SJCRH30 (cell line): ENCODE data around the gene CBFA2T3. TPM values are rescaled to one million over a fixed set of nuclear protein-coding genes. Genes with fewer than 3 reads are reported as not detected.
"Not testable (repeated sequence)": the region's sequence is repeated elsewhere in the genome, so short reads cannot be mapped to it uniquely, and the experiment has no call there.

ENCODE experiments used
- DNase-seq, 2 experiments: peaks; one replicate each; pipeline ENCODE4 v3.0.0-alpha.2; 2015 to 2020
- H3K27ac ChIP-seq: fragments of 250-450 bp; sonication (Bioruptor Pico); 2 replicates; pipeline ENCODE4 v1.5.1; 2020; ENCODE audit warnings: mild to moderate bottlenecking, moderate library complexity
- H3K27me3 ChIP-seq: fragments of 250-450 bp; sonication (Bioruptor Pico); 2 replicates; pipeline ENCODE4 v1.5.1; 2020; ENCODE audit warnings: mild to moderate bottlenecking, moderate library complexity
- H3K36me3 ChIP-seq: fragments of 250-450 bp; sonication (Bioruptor Pico); 2 replicates; pipeline ENCODE4 v1.5.1; 2020; ENCODE audit warnings: mild to moderate bottlenecking, moderate library complexity
- H3K4me1 ChIP-seq: fragments of 250-450 bp; sonication (Bioruptor Pico); 2 replicates; pipeline ENCODE4 v1.5.1; 2020; ENCODE audit warnings: mild to moderate bottlenecking, moderate library complexity
- H3K4me3 ChIP-seq: fragments of 250-450 bp; sonication (Bioruptor Pico); 2 replicates; pipeline ENCODE4 v1.5.1; 2020; ENCODE audit warnings: mild to moderate bottlenecking, moderate library complexity
- H3K9me3 ChIP-seq: fragments of 250-450 bp; sonication (Bioruptor Pico); replicated peaks from 2 replicates; pipeline ENCODE4 v1.5.1; 2020; ENCODE audit warnings: mild to moderate bottlenecking, moderate library complexity
- total RNA-seq: library from RNA; depleted of rRNA; stranded (reverse); fragments of >200 nt; shearing (Covaris generic); gene quantifications from 2 replicates; pipeline ENCODE4 v1.2.3, GENCODE V29; 2014

The CBFA2T3 gene
- total RNA-seq, 1 experiment from 2014 or later, result 3.5 TPM

- Histone ChIP-seq H3K4me1 (peaks cover 34% of the 10 kb centered on the region), H3K9me3 (no peaks in the 10 kb centered on the region), H3K4me3 (no peak overlapping the region), H3K27ac (no peak overlapping the region), H3K36me3 (no peaks in the 10 kb centered on the region), H3K27me3 (no peaks in the 10 kb centered on the region)
- DNase-seq, result no peak
Measured at GRCh38 chr16:88927010-88927409, 50.0 kb downstream of the CBFA2T3 start.

GRCh38 chr16:88926374-88926990 lies 50.5 kb downstream of the CBFA2T3 start:
- no peak for DNase-seq
- Histone ChIP-seq H3K4me3 (no peak overlapping the region), H3K27ac (no peak overlapping the region), H3K27me3 (no peaks in the 10 kb centered on the region), H3K36me3 (no peaks in the 10 kb centered on the region), H3K4me1 (peaks cover 38% of the 10 kb centered on the region), H3K9me3 (no peaks in the 10 kb centered on the region)

DNA sequence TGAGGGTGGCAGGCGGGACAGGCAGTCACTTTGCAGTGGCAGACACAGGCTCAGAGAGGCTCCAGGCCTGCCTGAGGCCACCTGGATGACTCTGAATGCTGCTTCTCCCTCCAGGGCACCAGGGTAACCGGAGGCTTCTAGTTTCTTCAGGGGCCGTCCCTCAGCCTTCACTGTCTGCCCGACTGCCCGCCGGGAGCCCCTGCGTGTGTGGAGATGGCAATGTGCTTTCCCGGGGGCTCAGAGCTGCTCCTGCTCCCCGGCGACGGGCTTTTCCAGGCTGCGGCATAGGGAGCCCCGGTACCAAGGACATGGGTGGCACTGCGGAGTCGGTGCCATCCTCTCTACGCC lies 51.5 kb downstream of the CBFA2T3 start:
- H3K9me3 ChIP-seq, result no peaks in the 10 kb centered on the region
- no peaks in the 10 kb centered on the region for H3K36me3 ChIP-seq
- no peak overlapping the region for H3K4me3 ChIP-seq
- H3K27ac ChIP-seq, result no peak overlapping the region
- DNase-seq, result no peak
- peaks cover 46% of the 10 kb centered on the region for H3K4me1 ChIP-seq
- H3K27me3 ChIP-seq, result no peaks in the 10 kb centered on the region

DNA sequence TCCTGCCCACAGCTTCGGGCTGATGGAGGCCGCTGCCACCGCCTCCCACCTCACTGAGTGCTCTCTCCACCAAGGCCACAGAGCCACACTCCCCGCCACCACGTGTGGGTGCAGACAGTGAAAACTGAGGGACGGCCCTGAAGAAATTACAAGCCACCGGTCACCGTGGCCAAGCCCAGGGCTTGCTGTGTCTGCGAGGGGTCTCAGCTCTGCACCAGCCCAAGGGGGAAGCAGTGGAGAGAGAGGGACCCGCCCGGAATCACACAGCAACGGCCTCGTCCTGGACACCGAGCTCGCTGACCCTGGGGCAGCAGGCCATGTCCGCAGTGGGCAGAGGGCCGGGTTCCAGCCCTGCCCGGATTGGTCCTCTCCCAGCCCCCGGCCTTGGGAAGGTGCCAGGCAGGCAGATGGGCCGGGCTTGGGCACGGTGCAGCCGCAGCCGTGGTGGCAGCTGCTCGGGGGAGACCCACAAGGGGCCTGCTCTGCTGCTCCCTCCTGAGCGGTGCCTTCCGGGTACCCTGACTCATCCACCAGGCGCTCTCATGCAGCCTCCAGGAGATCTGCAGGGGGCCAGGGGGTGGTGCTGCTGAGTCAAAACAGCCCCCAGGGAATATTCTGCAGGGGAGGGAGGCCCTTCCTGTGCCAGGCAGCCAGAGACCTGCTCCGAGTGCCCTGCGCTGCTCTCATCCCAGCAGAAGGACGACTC lies 52.0 kb downstream of the CBFA2T3 start:
- H3K36me3 ChIP-seq, result no peaks in the 10 kb centered on the region
- H3K4me3 ChIP-seq, result no peak overlapping the region
- peak overlapping the region; percentile 66 for H3K27ac ChIP-seq
- H3K9me3 ChIP-seq, result no peaks in the 10 kb centered on the region
- peak; percentile 87 to 91 for DNase-seq
- H3K4me1 ChIP-seq, result peaks cover 47% of the 10 kb centered on the region
- H3K27me3 ChIP-seq, result no peaks in the 10 kb centered on the region

- Histone ChIP-seq H3K9me3 (no peaks in the 10 kb centered on the region), H3K27me3 (no peaks in the 10 kb centered on the region), H3K4me1 (peaks cover 47% of the 10 kb centered on the region), H3K36me3 (no peaks in the 10 kb centered on the region), H3K4me3 (no peak overlapping the region), H3K27ac (peak overlapping the region; percentile 66)
- peak; percentile 51 to 56 for DNase-seq
Measured at GRCh38 chr16:88923926-88924833, 52.8 kb downstream of the CBFA2T3 start.

DNA sequence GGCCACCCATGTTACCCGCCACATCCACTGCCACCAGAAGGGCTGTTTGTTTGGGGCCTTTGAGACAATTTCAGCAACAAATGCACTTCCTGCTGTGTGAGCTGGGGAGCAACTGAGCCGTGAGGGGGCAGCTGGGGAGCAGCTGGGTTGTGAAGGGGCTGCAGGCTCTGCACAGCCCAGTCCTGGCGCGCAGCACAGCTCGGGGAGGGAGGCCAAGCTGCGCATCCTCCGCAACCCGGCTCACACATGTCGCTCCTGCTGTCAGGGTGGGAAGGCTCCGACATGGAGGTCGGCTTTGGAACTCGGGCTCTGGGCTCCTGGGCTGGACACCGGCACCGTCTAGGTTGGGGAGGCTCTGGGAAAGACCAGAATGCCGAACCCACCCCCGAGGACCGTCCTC lies 53.6 kb downstream of the CBFA2T3 start:
- Histone ChIP-seq H3K9me3 (no peaks in the 10 kb centered on the region), H3K4me1 (peaks cover 47% of the 10 kb centered on the region), H3K27ac (no peak overlapping the region), H3K4me3 (no peak overlapping the region), H3K27me3 (no peaks in the 10 kb centered on the region), H3K36me3 (no peaks in the 10 kb centered on the region)
- DNase-seq, result no peak

DNA sequence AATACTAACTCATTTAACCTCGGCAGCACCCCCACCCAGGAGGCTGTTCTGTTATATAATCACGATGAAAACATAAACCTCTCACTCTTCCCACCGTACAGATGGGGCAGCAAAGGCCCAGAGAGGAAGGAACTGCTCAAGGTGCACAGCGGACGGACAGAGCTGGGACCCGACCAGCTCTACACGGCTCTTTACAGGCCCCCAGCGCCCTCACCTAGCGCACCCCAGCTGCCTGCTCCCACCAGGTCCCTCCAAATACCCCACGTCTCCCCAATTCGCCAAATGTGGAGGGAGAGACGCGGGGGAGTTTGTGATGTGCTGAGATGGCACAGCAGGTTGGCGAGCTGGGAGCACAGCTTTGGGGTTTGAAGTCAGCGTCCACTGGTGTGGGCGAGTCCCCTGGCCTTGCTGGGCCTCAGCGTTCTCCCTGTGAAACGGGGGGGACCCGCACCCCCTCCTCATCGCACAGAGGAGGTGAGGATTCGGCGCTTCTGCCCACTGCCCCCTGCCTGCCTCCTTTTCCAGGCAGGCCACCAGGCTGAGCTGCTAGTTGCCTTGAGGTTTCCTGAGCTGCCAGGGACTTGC lies 54.1 kb downstream of the CBFA2T3 start:
- no peak overlapping the region for H3K27ac ChIP-seq
- H3K9me3 ChIP-seq, result no peaks in the 10 kb centered on the region
- no peaks in the 10 kb centered on the region for H3K36me3 ChIP-seq
- no peak for DNase-seq
- no peaks in the 10 kb centered on the region for H3K27me3 ChIP-seq
- H3K4me3 ChIP-seq, result no peak overlapping the region
- peaks cover 47% of the 10 kb centered on the region for H3K4me1 ChIP-seq

DNA sequence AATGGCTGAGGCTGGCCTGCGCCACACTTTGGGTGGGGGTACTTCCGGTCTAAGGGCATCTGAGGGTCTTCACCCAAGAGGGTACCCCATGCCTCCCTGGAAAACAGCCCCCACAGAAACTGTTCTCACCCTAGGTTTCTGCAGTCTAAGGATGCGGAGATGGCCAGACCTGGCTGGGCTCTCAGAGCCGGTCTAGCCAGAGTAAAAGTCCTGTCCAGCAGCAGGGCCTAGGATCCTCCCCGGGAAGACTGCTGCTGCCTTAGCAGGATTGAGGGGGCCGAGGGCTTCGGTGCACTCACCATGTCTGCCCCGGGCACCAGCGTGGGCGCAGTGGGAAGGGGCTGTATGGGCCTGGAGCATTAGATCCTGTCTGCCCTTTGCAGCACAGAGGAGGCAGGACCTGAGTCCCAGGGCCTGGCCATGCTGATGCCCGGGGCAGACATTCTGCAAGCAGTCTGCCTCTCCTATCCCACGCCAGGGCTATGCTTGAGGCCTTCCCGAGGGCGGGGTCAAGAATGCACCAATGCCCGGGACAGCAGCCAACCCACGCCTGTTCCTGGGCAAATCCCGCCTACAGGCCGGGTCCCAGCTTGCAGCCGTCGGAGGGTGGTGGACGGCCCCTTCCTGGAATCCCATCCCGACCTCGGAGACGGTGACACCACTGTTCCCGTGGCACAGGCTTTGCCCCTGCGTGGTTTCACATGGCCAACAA lies 54.7 kb downstream of the CBFA2T3 start:
- DNase-seq, result peak; percentile 79
- Histone ChIP-seq H3K36me3 (no peaks in the 10 kb centered on the region), H3K27ac (peak overlapping the region; percentile 50), H3K4me3 (peak overlapping the region; percentile 25), H3K9me3 (no peaks in the 10 kb centered on the region), H3K27me3 (no peaks in the 10 kb centered on the region), H3K4me1 (peaks cover 47% of the 10 kb centered on the region)

DNA sequence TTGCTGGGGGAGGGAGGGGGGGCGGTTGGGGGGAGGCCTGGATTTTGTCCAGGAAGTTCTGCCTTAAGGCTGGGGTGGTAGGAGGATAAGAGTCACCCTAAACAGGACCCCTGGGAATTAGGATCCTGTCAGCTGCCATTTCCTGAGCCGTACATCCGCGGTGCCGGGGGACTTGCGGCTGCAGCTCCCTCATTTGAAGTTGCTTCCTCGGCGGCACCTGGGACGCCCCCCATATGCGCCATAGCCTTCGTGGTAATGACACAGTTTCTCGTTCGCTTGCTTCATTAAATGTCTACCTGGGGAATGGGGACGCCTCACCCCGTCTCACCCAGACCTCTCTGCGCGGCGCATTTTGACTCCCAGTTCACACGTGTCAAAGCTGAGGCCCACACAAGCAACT lies 55.4 kb downstream of the CBFA2T3 start:
- Histone ChIP-seq H3K27me3 (no peaks in the 10 kb centered on the region), H3K9me3 (no peaks in the 10 kb centered on the region), H3K4me3 (peak overlapping the region; percentile 25; the same call in 1 of the 2 replicates), H3K36me3 (no peaks in the 10 kb centered on the region), H3K27ac (peak overlapping the region; percentile 50), H3K4me1 (peaks cover 46% of the 10 kb centered on the region)
- peak; percentile 52 to 69 for DNase-seq

- Histone ChIP-seq H3K27me3 (no peaks in the 10 kb centered on the region), H3K9me3 (no peaks in the 10 kb centered on the region), H3K4me3 (peak overlapping the region; percentile 15; the same call in 1 of the 2 replicates), H3K27ac (peak overlapping the region; percentile 50), H3K4me1 (peaks cover 39% of the 10 kb centered on the region), H3K36me3 (no peaks in the 10 kb centered on the region)
- DNase-seq, result peak; percentile 64 to 75
Measured at GRCh38 chr16:88920618-88921590, 56.1 kb downstream of the CBFA2T3 start.

- H3K4me1 ChIP-seq, result peaks cover 31% of the 10 kb centered on the region
- H3K27ac ChIP-seq, result no peak overlapping the region
- H3K36me3 ChIP-seq, result no peaks in the 10 kb centered on the region
- no peak for DNase-seq
- no peaks in the 10 kb centered on the region for H3K27me3 ChIP-seq
- no peaks in the 10 kb centered on the region for H3K9me3 ChIP-seq
- no peak overlapping the region for H3K4me3 ChIP-seq
Measured at GRCh38 chr16:88919936-88920335, 57.1 kb downstream of the CBFA2T3 start.

DNA sequence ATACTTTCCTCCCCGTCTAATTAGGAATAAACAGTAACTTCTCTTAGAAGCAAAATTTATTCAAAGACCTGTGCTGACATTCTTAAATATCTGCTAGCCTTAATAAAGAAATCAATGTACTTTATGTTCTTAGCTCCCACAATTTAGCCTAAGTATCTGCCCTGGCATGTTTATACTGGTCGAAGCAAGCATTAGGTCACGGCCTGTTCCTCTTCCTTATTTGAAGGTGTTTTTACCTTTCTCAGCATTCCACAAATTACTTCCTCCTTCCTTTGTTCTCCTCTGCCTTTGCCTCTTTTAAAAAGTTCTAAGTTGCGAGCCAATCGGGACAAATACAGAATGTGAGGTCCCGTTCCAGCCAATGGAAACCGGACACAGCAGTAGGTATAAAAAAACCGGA lies 58.1 kb downstream of the CBFA2T3 start:
- H3K9me3 ChIP-seq, H3K27me3 ChIP-seq, H3K36me3 ChIP-seq, H3K27ac ChIP-seq, DNase-seq, H3K4me3 ChIP-seq: not testable (repeated sequence)
- H3K4me1 ChIP-seq, result peaks cover 24% of the 10 kb centered on the region

DNA sequence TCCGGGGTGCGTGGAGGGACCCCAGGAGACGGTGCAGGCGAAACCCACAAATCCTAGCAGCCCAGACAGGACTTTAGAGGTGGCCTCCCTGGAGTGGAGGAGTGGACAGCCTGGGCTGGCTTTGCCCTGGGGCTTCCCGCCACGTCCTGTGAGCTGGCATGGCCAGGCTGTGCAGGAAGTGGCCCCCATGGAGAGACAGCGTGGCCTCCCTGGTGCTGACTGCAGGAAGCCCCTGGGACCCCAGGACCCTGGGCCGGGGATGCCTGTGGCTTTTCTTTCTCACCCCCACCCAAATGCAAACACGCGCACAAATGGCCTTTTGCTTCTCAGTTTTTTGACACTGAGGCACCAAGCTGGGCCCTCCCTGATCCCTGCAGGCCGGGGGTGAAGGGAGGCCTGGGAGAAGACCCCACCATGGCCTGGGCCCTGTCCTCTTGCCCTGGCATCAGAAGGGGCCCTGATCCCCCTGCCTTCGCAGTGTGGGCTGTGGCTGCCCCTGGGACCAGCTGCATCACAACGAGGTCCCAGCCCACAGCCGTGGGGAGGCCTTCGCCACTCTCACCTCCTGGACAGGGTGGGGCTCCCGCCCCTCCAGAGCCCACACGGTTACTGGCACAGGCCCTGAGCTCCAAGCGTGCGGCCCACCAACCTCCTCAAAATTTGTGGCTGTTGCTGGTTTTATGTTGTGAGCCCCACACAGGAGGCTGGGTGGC lies 58.9 kb downstream of the CBFA2T3 start:
- Histone ChIP-seq H3K27me3 (no peaks in the 10 kb centered on the region), H3K4me1 (peaks cover 22% of the 10 kb centered on the region), H3K4me3 (no peak overlapping the region), H3K36me3 (no peaks in the 10 kb centered on the region), H3K9me3 (no peaks in the 10 kb centered on the region), H3K27ac (no peak overlapping the region)
- DNase-seq, result no peak
